ENCODE results near the gene NCOA7. TPM values are rescaled to one million over a fixed set of nuclear protein-coding genes. Genes with fewer than 3 reads are reported as not detected.
A peak's percentile ranks its signal among the peaks of the same experiment; 100 is the strongest.

Gene NCOA7
- 10 to 100 TPM; 11.2 to 38.1 (median 20.5) TPM for total RNA-seq

DNA sequence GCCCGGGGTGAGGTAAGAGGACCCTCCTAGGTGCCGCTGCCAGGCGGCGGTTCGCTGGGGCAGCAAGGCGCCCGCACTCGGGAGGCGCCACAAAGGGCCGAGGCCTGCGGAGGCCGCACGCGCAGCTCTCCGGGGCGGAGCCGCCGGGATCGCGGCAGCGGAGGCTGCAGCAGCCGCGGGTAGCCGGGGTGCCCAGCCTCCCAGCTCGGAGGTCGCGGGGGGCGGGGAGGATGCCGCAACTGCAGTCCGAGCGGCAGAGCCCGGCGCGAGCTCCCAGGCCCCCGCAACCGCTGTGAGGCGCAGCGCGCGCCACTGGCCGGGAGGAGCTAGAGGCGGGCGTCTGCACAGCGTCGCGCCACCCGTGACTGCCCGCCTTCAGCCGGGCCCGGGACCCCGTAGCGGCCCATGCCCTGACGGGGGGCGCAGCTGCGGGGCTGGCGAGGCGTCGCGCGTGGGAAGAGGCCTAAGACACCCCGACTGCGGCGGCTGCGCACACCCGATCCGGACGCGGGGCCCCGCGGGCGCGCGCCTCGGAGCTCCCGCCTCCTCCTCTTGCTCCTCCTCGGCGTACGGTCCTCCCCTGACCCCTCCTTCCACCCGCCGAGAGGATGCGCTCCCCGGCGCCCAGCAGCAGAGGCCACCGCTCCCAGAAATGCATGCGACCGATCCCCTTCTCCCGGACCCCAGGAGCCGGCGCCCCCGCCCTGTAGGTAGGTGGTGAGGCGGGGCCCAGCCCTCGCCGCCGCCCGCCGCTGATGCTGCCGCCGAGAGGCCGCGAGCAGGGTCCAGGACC, at the start of gene NCOA7:
NCOA7 (plus strand) TSS at position 603 of the 793 bp plus-strand sequence. CDS start 24,395 bp downstream, outside the sequence.
- in situ Hi-C loops (cut with MboI; ENCODE audit: low pct_unique_long_range_greater_than_20kb in 2 of 9, low sequenced_read_pairs in 9 of 9, unreplicated experiment in 9 of 9): loop anchor here in 4 of 9 experiments (25.0 kb wide), 1 partner anchor 172 kb away; the partner anchor contains the start of gene HINT3 (in 4 of the 4)
- ATAC-seq (replicated peaks in 6 of 8): peak; percentile 80 to 87 (median 85)
- WGBS, 10 experiments: 0% methylated on average over 4 to 20 of the region's 100 CpGs; no CpG with 5 or more reads in 7 of the 10 experiments
- peak within 1 kb of the TSS; percentile 91 to 95 for H3K27ac ChIP-seq
- H3K4me3 ChIP-seq: peak within 1 kb of the TSS; percentile 58 to 88 (median 71)
- peaks cover 7 to 27% of the 10 kb centered on the region in 2 donors for H3K4me1 ChIP-seq (replicated peaks in 1 of 2)

GRCh38 chr6:125741336-125741735, 49.4 kb upstream of the NCOA7 start:
- in situ Hi-C loops (cut with MboI; ENCODE audit: low pct_unique_long_range_greater_than_20kb in 2 of 9, low sequenced_read_pairs in 9 of 9, unreplicated experiment in 9 of 9): no loop called here
- ATAC-seq (replicated peaks in 6 of 8): no peak
- Histone ChIP-seq H3K4me3 (no peak overlapping the region), H3K27ac (no peak overlapping the region), H3K4me1 (replicated peaks in 1 of 2) (peaks cover 5 to 15% of the 10 kb centered on the region in 2 donors)
- 58 to 100% (median 92%) methylated on average over 1 to 2 of the region's 2 CpGs for WGBS, 10 experiments

DNA sequence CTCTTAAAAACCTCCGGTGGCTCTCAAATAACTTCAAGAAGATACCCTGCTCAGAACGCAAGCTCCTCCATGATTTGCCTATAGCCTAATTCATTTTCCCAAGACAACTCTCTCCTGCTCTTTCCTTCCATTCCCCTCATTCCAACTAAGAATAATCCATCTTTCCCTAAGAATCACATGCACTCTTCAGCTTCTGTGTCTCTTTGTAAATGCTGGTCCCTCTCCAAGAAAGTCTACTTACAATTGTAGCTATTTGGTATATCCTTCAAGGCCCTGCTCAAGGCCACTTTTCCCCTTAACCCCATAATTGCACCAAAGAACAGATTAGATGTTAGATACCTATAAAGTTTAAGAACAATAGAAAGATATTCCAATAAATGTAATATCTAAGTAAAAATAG, 48.7 kb upstream of the NCOA7 start:
- no peak for ATAC-seq (replicated peaks in 6 of 8)
- Histone ChIP-seq H3K4me1 (replicated peaks in 1 of 2) (peaks cover 5 to 16% of the 10 kb centered on the region in 2 donors), H3K4me3 (no peak overlapping the region), H3K27ac (no peak overlapping the region)
- in situ Hi-C loops (cut with MboI; ENCODE audit: low pct_unique_long_range_greater_than_20kb in 2 of 9, low sequenced_read_pairs in 9 of 9, unreplicated experiment in 9 of 9): no loop called here
- WGBS, 10 experiments: 43 to 100% (median 94%) methylated on average over 1 to 2 of the region's 2 CpGs; no CpG with 5 or more reads in 3 of the 10 experiments

GRCh38 chr6:125742464-125743120, 48.2 kb upstream of the NCOA7 start:
- in situ Hi-C loops (cut with MboI; ENCODE audit: low pct_unique_long_range_greater_than_20kb in 2 of 9, low sequenced_read_pairs in 9 of 9, unreplicated experiment in 9 of 9): no loop called here
- H3K4me1 ChIP-seq (replicated peaks in 1 of 2): peaks cover 5 to 16% of the 10 kb centered on the region in 2 donors
- H3K27ac ChIP-seq: no peak overlapping the region
- H3K4me3 ChIP-seq: no peak overlapping the region
- ATAC-seq (replicated peaks in 6 of 8): no peak
- WGBS, 10 experiments: 20 to 77% (median 60%) methylated on average over 1 to 5 of the region's 5 CpGs; no CpG with 5 or more reads in 2 of the 10 experiments

DNA sequence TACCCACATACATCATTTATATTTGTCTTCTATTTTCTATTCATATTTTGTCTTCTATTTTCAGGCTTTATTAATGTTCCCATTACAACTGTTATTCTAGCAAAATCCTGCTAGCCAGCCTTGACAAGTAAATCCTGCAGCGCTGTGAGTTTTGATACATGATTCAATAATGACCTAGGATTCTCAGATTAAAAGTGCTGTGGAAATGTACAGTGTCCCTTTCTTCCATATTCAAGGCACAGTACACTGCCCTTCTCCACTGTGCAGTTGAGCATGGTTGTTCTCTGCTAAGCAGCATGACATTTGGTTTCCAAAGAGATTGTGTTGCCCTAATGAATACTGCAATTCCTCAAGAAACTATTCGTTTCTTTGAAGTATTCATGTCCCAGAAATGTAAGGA, 47.2 kb upstream of the NCOA7 start:
- Histone ChIP-seq H3K27ac (no peak overlapping the region), H3K4me3 (no peak overlapping the region), H3K4me1 (replicated peaks in 1 of 2) (peaks cover 5 to 19% of the 10 kb centered on the region in 2 donors)
- 38 to 100% (median 66%) methylated on average over 1 to 2 of the region's 2 CpGs for WGBS, 10 experiments
- in situ Hi-C loops (cut with MboI; ENCODE audit: low pct_unique_long_range_greater_than_20kb in 2 of 9, low sequenced_read_pairs in 9 of 9, unreplicated experiment in 9 of 9): no loop called here
- ATAC-seq (replicated peaks in 6 of 8): no peak

- H3K27ac ChIP-seq: no peak overlapping the region
- WGBS, 10 experiments: 6 to 79% (median 28%) methylated on average over 1 to 6 of the region's 6 CpGs
- H3K4me3 ChIP-seq: peak overlapping the region in 1 of 5 donors; percentile 4
- in situ Hi-C loops (cut with MboI; ENCODE audit: low pct_unique_long_range_greater_than_20kb in 2 of 9, low sequenced_read_pairs in 9 of 9, unreplicated experiment in 9 of 9): no loop called here
- H3K4me1 ChIP-seq (replicated peaks in 1 of 2): peaks cover 5 to 20% of the 10 kb centered on the region in 2 donors
- no peak for ATAC-seq (replicated peaks in 6 of 8)
These were observed 45.3 kb upstream of the NCOA7 start for GRCh38 chr6:125745281-125746018.

DNA sequence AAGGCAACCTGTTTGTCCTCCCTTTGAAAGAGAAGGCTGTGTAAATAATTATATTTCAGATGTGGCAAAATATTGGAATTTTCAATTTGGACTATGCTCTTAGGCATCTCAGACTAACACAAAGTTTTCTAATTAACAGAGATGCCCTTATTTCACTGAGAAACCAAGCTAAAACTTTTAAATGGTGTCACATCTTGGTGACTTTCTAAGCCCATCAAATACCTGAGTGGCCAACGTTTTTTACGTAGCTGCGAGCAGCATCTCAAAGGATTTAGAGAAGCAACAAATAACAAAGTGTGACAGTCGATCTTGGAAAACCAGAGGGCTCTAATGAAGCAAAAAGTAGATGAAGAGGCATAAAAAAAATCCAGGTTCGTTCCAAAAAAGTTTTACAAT, 44.7 kb upstream of the NCOA7 start:
- H3K4me3 ChIP-seq: peak overlapping the region in 2 of 5 donors; percentile 61 to 67
- ATAC-seq (replicated peaks in 6 of 8): no peak
- no peak overlapping the region for H3K27ac ChIP-seq
- in situ Hi-C loops (cut with MboI; ENCODE audit: low pct_unique_long_range_greater_than_20kb in 2 of 9, low sequenced_read_pairs in 9 of 9, unreplicated experiment in 9 of 9): no loop called here
- peaks cover 5 to 16% of the 10 kb centered on the region in 2 donors for H3K4me1 ChIP-seq (replicated peaks in 1 of 2)
- 2 to 80% (median 23%) methylated on average over 2 to 5 of the region's 5 CpGs; no CpG with 5 or more reads in 1 of the 10 experiments for WGBS, 10 experiments

DNA sequence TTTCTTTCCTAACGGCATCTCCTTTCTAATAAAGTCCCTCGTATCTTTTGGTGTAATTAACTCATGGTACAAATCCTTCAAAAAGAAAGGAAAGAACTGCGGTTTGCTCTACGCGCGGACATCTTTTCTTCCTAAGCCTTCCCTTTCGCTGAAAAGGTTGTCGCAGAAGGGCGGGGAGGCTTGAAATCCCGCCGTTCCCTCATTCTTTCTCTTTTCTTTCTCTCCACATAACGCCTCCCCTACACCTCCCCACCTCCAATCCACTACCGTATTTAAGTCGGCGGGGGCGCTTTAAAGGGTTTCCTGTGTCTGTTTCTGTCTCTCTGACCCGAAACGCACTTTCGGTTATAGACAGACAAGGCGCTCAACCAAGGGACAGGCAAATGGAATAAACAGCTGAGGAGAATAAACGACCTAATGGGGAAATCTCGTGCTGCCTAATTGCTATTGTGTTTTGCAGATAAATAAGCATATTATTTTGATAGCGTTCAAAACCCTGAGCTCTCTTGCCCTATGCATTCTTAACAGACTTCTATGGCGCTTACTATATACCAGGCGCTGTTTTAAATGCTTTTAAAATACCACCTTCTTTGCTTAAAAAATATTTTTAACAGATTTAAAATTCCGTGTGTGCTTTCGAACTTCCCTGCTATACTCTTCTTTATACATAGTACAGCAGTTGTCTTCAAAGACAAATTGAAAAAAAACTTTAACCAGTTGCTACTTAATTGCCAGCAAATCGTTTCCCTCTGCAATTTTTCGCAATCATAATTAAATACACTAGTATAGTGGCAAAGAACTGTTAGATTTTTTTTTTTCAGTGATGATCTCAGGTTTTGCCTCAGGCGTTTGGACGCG, 43.8 kb upstream of the NCOA7 start:
- Histone ChIP-seq H3K4me1 (replicated peaks in 1 of 2) (peaks cover 5 to 13% of the 10 kb centered on the region in 2 donors), H3K27ac (peak overlapping the region in 1 of 2 donors; percentile 4), H3K4me3 (peak overlapping the region; percentile 61 to 80 (median 66))
- ATAC-seq (replicated peaks in 6 of 8): no peak
- in situ Hi-C loops (cut with MboI; ENCODE audit: low pct_unique_long_range_greater_than_20kb in 2 of 9, low sequenced_read_pairs in 9 of 9, unreplicated experiment in 9 of 9): no loop called here
- 0 to 12% (median 3%) methylated on average over 9 to 27 of the region's 32 CpGs for WGBS, 10 experiments

GRCh38 chr6:125747589-125748405, 43.0 kb upstream of the NCOA7 start:
- Histone ChIP-seq H3K4me3 (peak overlapping the region; percentile 61 to 80 (median 66)), H3K4me1 (replicated peaks in 1 of 2) (peaks cover 5 to 15% of the 10 kb centered on the region in 2 donors), H3K27ac (peak overlapping the region; percentile 19 to 61)
- ATAC-seq (replicated peaks in 6 of 8): peak in 3 of 8 experiments; percentile 1 to 8 (median 2)
- in situ Hi-C loops (cut with MboI; ENCODE audit: low pct_unique_long_range_greater_than_20kb in 2 of 9, low sequenced_read_pairs in 9 of 9, unreplicated experiment in 9 of 9): no loop called here
- 0 to 7% (median 0%) methylated on average over 1 to 13 of the region's 76 CpGs; no CpG with 5 or more reads in 3 of the 10 experiments for WGBS, 10 experiments

- Histone ChIP-seq H3K4me1 (replicated peaks in 1 of 2) (peaks cover 5 to 18% of the 10 kb centered on the region in 2 donors), H3K4me3 (peak overlapping the region; percentile 61 to 80 (median 66)), H3K27ac (peak overlapping the region; percentile 19 to 61)
- in situ Hi-C loops (cut with MboI; ENCODE audit: low pct_unique_long_range_greater_than_20kb in 2 of 9, low sequenced_read_pairs in 9 of 9, unreplicated experiment in 9 of 9): no loop called here
- ATAC-seq (replicated peaks in 6 of 8): peak in 2 of 8 experiments; percentile 1 to 6
- WGBS, 10 experiments: 0 to 10% (median 2%) methylated on average over 6 to 36 of the region's 42 CpGs; no CpG with 5 or more reads in 2 of the 10 experiments
These were observed 42.2 kb upstream of the NCOA7 start for GRCh38 chr6:125748406-125749172.
